GM20000 (cell line): Measurements from ENCODE around the gene RANBP17.
"Not testable (repeated sequence)": the region's sequence is repeated elsewhere in the genome, so short reads cannot be mapped to it uniquely, and the experiment has no call there.

Experiments
- DNase-seq: peaks from one replicate; pipeline ENCODE4 v3.0.0; 2012; ENCODE audit warnings: low spot score
- CTCF ChIP-seq: IDR thresholded peaks from 2 replicates; pipeline ENCODE4 v1.5.1; 2012; ENCODE audit warnings: mild to moderate bottlenecking, control low read depth; ENCODE audit errors: extremely low read depth, missing control alignments

The RANBP17 gene

GRCh38 chr5:171283753-171284152, 421.9 kb downstream of the RANBP17 start:
- DNase-seq = no peak
- TF ChIP-seq CTCF = no peak

GRCh38 chr5:171285465-171285864, 423.6 kb downstream of the RANBP17 start:
- no peak for DNase-seq
- TF ChIP-seq CTCF = no peak

- no peak for TF ChIP-seq CTCF
- DNase-seq = no peak
These were observed 426.2 kb downstream of the RANBP17 start for GRCh38 chr5:171288066-171288465.

GRCh38 chr5:171291371-171291770, 429.6 kb downstream of the RANBP17 start:
- no peak for DNase-seq
- no peak for TF ChIP-seq CTCF

- no peak for TF ChIP-seq CTCF
- no peak for DNase-seq
These were observed 433.5 kb downstream of the RANBP17 start for GRCh38 chr5:171295299-171295698.

- no peak for TF ChIP-seq CTCF
- no peak for DNase-seq
These were observed 434.0 kb downstream of the RANBP17 start for GRCh38 chr5:171295801-171296200.

GRCh38 chr5:171297941-171298340, 436.1 kb downstream of the RANBP17 start:
- not testable (repeated sequence) for DNase-seq

GRCh38 chr5:171299228-171299627, 437.4 kb downstream of the RANBP17 start:
- no peak for DNase-seq
- no peak for TF ChIP-seq CTCF
